Measurements from ENCODE around the gene GYPA. TPM values are rescaled to one million over a fixed set of nuclear protein-coding genes. Genes with fewer than 3 reads are reported as not detected.

Gene GYPA
- total RNA-seq, 1 experiment from 2014 or later = not detected

Other genes starting within 250 kb of the GYPA start
- 1.9 and 4.0 TPM in 2 replicates for gene GYPE, start 235.2 kb downstream of the GYPA start, total RNA-seq (2014; rRNA removed; shearing (Covaris generic); ENCODE audit: low replicate concordance)
- gene GYPB, start 121.3 kb downstream of the GYPA start, total RNA-seq (2014; rRNA removed; shearing (Covaris generic); ENCODE audit: low replicate concordance) = not detected in 2 replicates

Data from Karpas-422 (cell line).